H1 (cell line): ENCODE results near the gene DPT. TPM values are rescaled to one million over a fixed set of nuclear protein-coding genes. Genes with fewer than 3 reads are reported as not detected.

Experiments used
- CTCF ChIA-PET: fragments of 300-600 bp; sonication (Branson Sonifier 250); formaldehyde crosslinking; loops from one replicate; lab custom pipeline; 2021; ENCODE audit not compliant: partially characterized antibody; lab: Charles Lee
- POLR2A ChIA-PET: fragments of 300-600 bp; sonication (Branson Sonifier 250); formaldehyde crosslinking; loops from one replicate; lab custom pipeline; 2021; ENCODE audit warnings: inconsistent platforms; ENCODE audit not compliant: partially characterized antibody; lab: Charles Lee
- DNase-seq, 2 experiments: peaks; one replicate each; pipeline versions ENCODE4 v3.0.0 to v3.0.0-alpha.2; 2010 to 2022; ENCODE audit warnings: low spot score in 2 of 2, low read depth in 1 of 2, mixed read lengths in 1 of 2
- FAIRE-seq: peaks from 2 replicates; lab custom pipeline; 2011; peaks lifted over from hg19 to GRCh38; lab: Jason Lieb, UNC
- H2AFZ ChIP-seq: 2 replicates; pipeline ENCODE4 v1.8.1; 2012; ENCODE audit warnings: low read length, inconsistent platforms
- H2AK5ac ChIP-seq: 2 replicates; pipeline ENCODE4 v1.6.1; 2013; ENCODE audit warnings: low read depth, low read length
- H2BK120ac ChIP-seq: replicated peaks from 2 replicates; pipeline ENCODE3; 2013; ENCODE audit warnings: low read depth, low read length, inconsistent platforms
- H2BK12ac ChIP-seq: 2 replicates; pipeline ENCODE4 v1.6.1; 2013; ENCODE audit warnings: low read depth, low read length
- H2BK15ac ChIP-seq: 2 replicates; pipeline ENCODE4 v1.6.1; 2013; ENCODE audit warnings: low read length
- H2BK20ac ChIP-seq: 2 replicates; pipeline ENCODE4 v1.6.1; 2013; ENCODE audit warnings: low read length
- H2BK5ac ChIP-seq: 2 replicates; pipeline ENCODE4 v1.6.1; 2013; ENCODE audit warnings: low read depth, low read length
- H3K14ac ChIP-seq: 2 replicates; pipeline ENCODE4 v1.6.1; 2013; ENCODE audit warnings: inconsistent platforms; ENCODE audit not compliant: insufficient read length
- H3K18ac ChIP-seq: 2 replicates; pipeline ENCODE4 v1.6.1; 2013; ENCODE audit warnings: low read length; ENCODE audit errors: extremely low read depth
- H3K23ac ChIP-seq: 2 replicates; pipeline ENCODE4 v1.6.1; 2013; ENCODE audit warnings: inconsistent platforms; ENCODE audit not compliant: insufficient read length
- H3K23me2 ChIP-seq: 2 replicates; pipeline ENCODE4 v1.6.1; 2013; ENCODE audit warnings: low read depth, low read length
- H3K27ac ChIP-seq: 2 replicates; pipeline ENCODE4 v1.6.1; 2011; ENCODE audit warnings: low read depth, low read length, inconsistent platforms
- H3K27me3 ChIP-seq, 4 experiments: replicated peaks in 1 of 4; 1 replicate in 1 of 4; 2 replicates in 3 of 4; pipeline versions ENCODE4 v1.6.1 to v1.8.1; 2011 to 2013; ENCODE audit warnings: low read length in 3 of 4, mild to moderate bottlenecking in 3 of 4, inconsistent platforms in 2 of 4, mixed read lengths in 2 of 4, moderate library complexity in 1 of 4; ENCODE audit not compliant: control insufficient read depth in 3 of 4, insufficient read depth in 3 of 4; ENCODE audit errors: extremely low read depth in 1 of 4
- H3K36me3 ChIP-seq, 4 experiments: 2 replicates each; pipeline versions ENCODE4 v1.6.1 to v1.8.1; 2011 to 2013; ENCODE audit warnings: mild to moderate bottlenecking in 4 of 4, low read length in 3 of 4, moderate library complexity in 2 of 4, control low read depth in 1 of 4, inconsistent platforms in 1 of 4; ENCODE audit not compliant: insufficient read depth in 4 of 4, control insufficient read depth in 2 of 4
- H3K4ac ChIP-seq: replicated peaks from 2 replicates; pipeline ENCODE3; 2013; ENCODE audit warnings: low read length, low read depth, mixed read lengths, inconsistent platforms; ENCODE audit not compliant: insufficient read length
- H3K4me1 ChIP-seq, 4 experiments: replicated peaks in 1 of 4; 1 replicate in 1 of 4; 2 replicates in 3 of 4; pipeline versions ENCODE4 v1.6.1 to v1.8.1; 2011 to 2013; ENCODE audit warnings: low read length in 3 of 4, inconsistent platforms in 2 of 4, mixed read lengths in 1 of 4; ENCODE audit not compliant: insufficient read depth in 4 of 4, control insufficient read depth in 3 of 4
- H3K4me2 ChIP-seq, 2 experiments: 2 replicates each; pipeline versions ENCODE4 v1.6.1 to v1.8.1; 2011 to 2013; ENCODE audit warnings: low read depth in 2 of 2, low read length in 2 of 2, control low read depth in 1 of 2, inconsistent platforms in 1 of 2, mild to moderate bottlenecking in 1 of 2; ENCODE audit not compliant: insufficient read depth in 1 of 2
- H3K4me3 ChIP-seq, 4 experiments: fragments of 200-600, 300-600 bp in 1 of 4; sonication (generic), shearing (Covaris generic), sonication (Bioruptor Twin) in 1 of 4; 2 replicates each; pipeline versions ENCODE4 v1.5.1 to v1.8.1; 2011 to 2016; ENCODE audit warnings: low read length in 4 of 4, low read depth in 3 of 4, control low read depth in 2 of 4, inconsistent platforms in 2 of 4, mild to moderate bottlenecking in 2 of 4, mixed read lengths in 1 of 4, moderate library complexity in 1 of 4; ENCODE audit not compliant: insufficient read depth in 2 of 4; ENCODE audit errors: extremely low read depth in 1 of 4
- H3K56ac ChIP-seq: replicated peaks from 2 replicates; pipeline ENCODE3; 2013; ENCODE audit warnings: low read depth, mild to moderate bottlenecking, mixed read lengths, low read length, inconsistent platforms; ENCODE audit not compliant: insufficient read length
- H3K79me1 ChIP-seq: 2 replicates; pipeline ENCODE4 v1.6.1; 2013; ENCODE audit warnings: low read depth, low read length, control low read depth
- H3K79me2 ChIP-seq, 2 experiments: 2 replicates each; pipeline versions ENCODE4 v1.6.1 to v1.8.1; 2012 to 2013; ENCODE audit warnings: low read length in 2 of 2, mild to moderate bottlenecking in 2 of 2, inconsistent platforms in 1 of 2; ENCODE audit not compliant: insufficient read depth in 2 of 2, control insufficient read depth in 1 of 2
- H3K9ac ChIP-seq, 4 experiments: replicated peaks in 1 of 4; 1 replicate in 1 of 4; 2 replicates in 3 of 4; pipeline versions ENCODE4 v1.6.1 to v1.8.1; 2011 to 2013; ENCODE audit warnings: low read depth in 3 of 4, low read length in 3 of 4, control low read depth in 2 of 4, mild to moderate bottlenecking in 2 of 4, moderate library complexity in 2 of 4, inconsistent platforms in 1 of 4; ENCODE audit errors: extremely low read depth in 1 of 4
- H3K9me3 ChIP-seq, 2 experiments: 2 replicates each; pipeline versions ENCODE4 v1.6.1 to v1.8.1; 2012 to 2013; ENCODE audit warnings: mild to moderate bottlenecking in 2 of 2, moderate library complexity in 2 of 2, control low read depth in 1 of 2, inconsistent platforms in 1 of 2, low read depth in 1 of 2, low read length in 1 of 2, mixed read lengths in 1 of 2; ENCODE audit not compliant: insufficient read depth in 2 of 2
- H4K20me1 ChIP-seq, 2 experiments: replicated peaks in 1 of 2; 2 replicates each; pipeline versions ENCODE3 to v1.8.1; 2011 to 2013; ENCODE audit warnings: inconsistent platforms in 2 of 2, low read length in 2 of 2, mild to moderate bottlenecking in 1 of 2; ENCODE audit not compliant: insufficient read depth in 2 of 2, control insufficient read depth in 1 of 2
- H4K5ac ChIP-seq: 2 replicates; pipeline ENCODE4 v1.6.1; 2013; ENCODE audit warnings: low read length, low read depth, mixed read lengths, inconsistent platforms; ENCODE audit not compliant: insufficient read length
- H4K8ac ChIP-seq: 2 replicates; pipeline ENCODE4 v1.8.0; 2013; ENCODE audit warnings: mild to moderate bottlenecking, moderate library complexity, low read length, inconsistent platforms; ENCODE audit not compliant: insufficient read depth; ENCODE audit errors: extremely low read depth
- H4K91ac ChIP-seq: replicated peaks from 2 replicates; pipeline ENCODE3; 2013; ENCODE audit warnings: low read length, mixed read lengths, inconsistent platforms; ENCODE audit not compliant: insufficient read length
- ASH2L ChIP-seq: fragments of 200-600, 300-600 bp; sonication (generic); IDR thresholded peaks from one replicate; pipeline ENCODE4 v1.7.1; 2017; ENCODE audit warnings: low read length
- MAFK ChIP-seq: IDR thresholded peaks from 2 replicates; pipeline ENCODE4 v1.6.1; 2012; ENCODE audit warnings: low read depth, mild to moderate bottlenecking, improper control_type of control experiment, low read length
- NANOG ChIP-seq: IDR thresholded peaks from 2 replicates; pipeline ENCODE4 v1.6.1; 2011; ENCODE audit warnings: low read length, low read depth, mild to moderate bottlenecking, inconsistent platforms; ENCODE audit not compliant: insufficient read depth, poor library complexity, severe bottlenecking
- PHF8 ChIP-seq: fragments of 200-600 bp; sonication (generic); conservative IDR thresholded peaks from 2 replicates; pipeline ENCODE4 v1.7.1; 2012; ENCODE audit warnings: low read depth, mild to moderate bottlenecking, inconsistent platforms, low read length, moderate library complexity
- POU5F1 ChIP-seq: IDR thresholded peaks from 2 replicates; pipeline ENCODE4 v1.6.1; 2011; ENCODE audit warnings: low read depth, mild to moderate bottlenecking, low read length, moderate library complexity
- RAD21 ChIP-seq, 2 experiments: IDR thresholded peaks in 1 of 2; conservative IDR thresholded peaks in 1 of 2; 2 replicates each; pipeline ENCODE4 v1.6.1; 2011; ENCODE audit warnings: low read depth in 2 of 2, low read length in 2 of 2, improper control_type of control experiment in 1 of 2, inconsistent platforms in 1 of 2, mild to moderate bottlenecking in 1 of 2, moderate library complexity in 1 of 2
- SIX5 ChIP-seq: IDR thresholded peaks from 2 replicates; pipeline ENCODE4 v1.6.1; 2011; ENCODE audit warnings: mild to moderate bottlenecking, low read depth, low read length
- TAF7 ChIP-seq: optimal IDR thresholded peaks from 2 replicates; pipeline ENCODE3; 2011; ENCODE audit warnings: low read depth, mild to moderate bottlenecking, inconsistent platforms, low read length, moderate library complexity, borderline replicate concordance
- TBP ChIP-seq: IDR thresholded peaks from 2 replicates; pipeline ENCODE4 v1.6.1; 2011; ENCODE audit warnings: low read depth, low read length, improper control_type of control experiment
- YY1 ChIP-seq: IDR thresholded peaks from 2 replicates; pipeline ENCODE4 v1.6.1; 2011; ENCODE audit warnings: low read depth, mild to moderate bottlenecking, low read length
- WGBS, 2 experiments: shearing (Covaris generic) in 1 of 2; methylation state at CpG; one replicate each; pipeline versions ENCODE4 v1.1.6 to v1.1.7; 2013 to 2015; ENCODE audit warnings: low lambda C conversion rate in 2 of 2, mixed read lengths in 2 of 2, inconsistent platforms in 1 of 2, low coverage in 1 of 2, missing lambda C conversion rate in 1 of 2; ENCODE audit not compliant: insufficient replicate concordance in 2 of 2, insufficient coverage in 1 of 2, insufficient read length in 1 of 2; ENCODE audit errors: extremely low coverage in 1 of 2, missing lambda C conversion rate in 1 of 2; 5-methylcytosine and 5-hydroxymethylcytosine counted together
- polyA plus RNA-seq, 7 experiments: library from polyadenylated mRNA; depleted of rRNA in 3 of 7; stranded (reverse) in 5 of 7; unstranded in 2 of 7; fragments of >200 nt in 5 of 7; fragments of 200-250 nt in 2 of 7; gene quantifications; 1 replicate in 5 of 7; 2 replicates in 1 of 7; 4 replicates in 1 of 7; pipeline versions ENCODE4 v1.2.1 to v1.2.3, GENCODE V29; 2011 to 2013; ENCODE audit warnings: missing spikeins in 2 of 7, mixed read lengths in 2 of 7
- total RNA-seq: library from RNA; stranded (reverse); fragmentation: NEBNext Ultra II Directional; extraction: Animal tissue kit (Norgen Biotek cat#: 25700); gene quantifications from 2 replicates; pipeline ENCODE4 v1.2.1, GENCODE V29; 2021
- TF ChIP-seq, protein P1 (sequence below): IDR thresholded peaks from 2 replicates; pipeline ENCODE4 v1.6.1; 2012; ENCODE audit warnings: inconsistent platforms

DPT gene
- total and polyA plus RNA-seq, 2 of the 8 experiments (the other 6 are each of a cell fraction or from before 2014, with no cell fraction given), result not detected

DNA sequence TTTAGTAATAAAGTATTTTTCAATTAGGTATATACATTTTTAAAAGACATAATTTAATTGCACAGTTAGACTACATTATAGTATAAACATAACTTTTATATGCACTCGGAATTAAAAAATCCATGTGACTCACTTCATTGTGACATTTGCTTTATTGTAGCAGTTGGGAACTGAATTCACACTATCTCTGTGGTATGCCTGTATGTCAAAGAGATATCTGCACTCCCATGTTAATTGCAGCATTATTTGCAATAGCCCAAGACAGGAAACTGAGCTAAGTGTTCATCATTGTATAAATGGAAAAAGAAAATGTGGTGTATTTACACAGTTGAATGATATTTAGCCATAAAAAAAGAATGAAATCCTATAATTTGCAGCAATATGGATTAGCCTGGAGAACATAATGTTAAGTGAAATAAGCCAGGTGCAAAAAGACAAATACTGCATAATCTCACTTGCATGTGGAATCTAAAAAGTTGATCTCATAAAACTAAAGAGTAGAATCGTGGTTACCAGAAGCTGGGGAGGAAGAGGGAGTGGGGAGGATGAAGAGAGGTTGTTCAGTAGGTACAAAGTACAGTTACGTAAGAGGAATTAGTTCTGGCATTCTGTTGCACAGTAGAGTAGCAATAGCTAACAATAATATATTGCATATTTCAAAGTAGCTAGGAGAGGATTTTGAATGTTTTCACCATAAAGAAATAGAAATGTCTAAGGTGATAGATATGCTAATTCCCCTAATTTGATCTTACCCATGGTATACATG, 64.8 kb downstream of the DPT start:
- no peaks in the 10 kb centered on the region for H3K4me1 ChIP-seq
- H3K4ac ChIP-seq, result no peak overlapping the region
- 73% methylated on average over 3 of the region's 3 CpGs; no CpG with 5 or more reads in 1 of the 2 experiments for WGBS, 2 experiments
- no peaks in the 10 kb centered on the region for H3K79me1 ChIP-seq
- H3K23me2 ChIP-seq, result no peaks in the 10 kb centered on the region
- no peak overlapping the region for H2BK15ac ChIP-seq
- no peaks in the 10 kb centered on the region for H3K27me3 ChIP-seq
- no peak overlapping the region for H2BK5ac ChIP-seq
- H4K20me1 ChIP-seq, result no peaks in the 10 kb centered on the region
- no peak overlapping the region for H4K8ac ChIP-seq
- no peak overlapping the region for H4K5ac ChIP-seq
- no peak overlapping the region for H2BK12ac ChIP-seq
- no peak overlapping the region for H3K9ac ChIP-seq
- no peak overlapping the region for H2AFZ ChIP-seq
- no peak overlapping the region for H2BK120ac ChIP-seq
- H3K36me3 ChIP-seq, result no peaks in the 10 kb centered on the region
- TF ChIP-seq POU5F1, result no peak
- TF ChIP-seq YY1, result no peak
- TF ChIP-seq PHF8, result no peak
- no peak for TF ChIP-seq MAFK
- TF ChIP-seq RAD21 (IDR thresholded peaks at IDR 0.05 in 1 of 2, conservative IDR thresholded peaks at IDR 0.05 in 1 of 2; ENCODE audit: low read depth in 2 of 2, low read length in 2 of 2), result no peak
- TF ChIP-seq NANOG, result no peak
- TF ChIP-seq ASH2L, result no peak
- TF ChIP-seq SIX5, result no peak
- TF ChIP-seq, protein P1, sequence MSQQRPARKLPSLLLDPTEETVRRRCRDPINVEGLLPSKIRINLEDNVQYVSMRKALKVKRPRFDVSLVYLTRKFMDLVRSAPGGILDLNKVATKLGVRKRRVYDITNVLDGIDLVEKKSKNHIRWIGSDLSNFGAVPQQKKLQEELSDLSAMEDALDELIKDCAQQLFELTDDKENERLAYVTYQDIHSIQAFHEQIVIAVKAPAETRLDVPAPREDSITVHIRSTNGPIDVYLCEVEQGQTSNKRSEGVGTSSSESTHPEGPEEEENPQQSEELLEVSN, result no peak
- no peak for TF ChIP-seq TBP
- no peak for TF ChIP-seq TAF7
- TF ChIP-seq, all 59 proteins: peak for 0
- H2AK5ac ChIP-seq, result no peak overlapping the region
- no peak for DNase-seq
- no peak overlapping the region for H3K56ac ChIP-seq
- FAIRE-seq, result no peak
- no peak overlapping the region for H2BK20ac ChIP-seq
- H3K18ac ChIP-seq, result no peak overlapping the region
- H3K4me2 ChIP-seq, result no peak overlapping the region
- H4K91ac ChIP-seq, result no peak overlapping the region
- no peaks in the 10 kb centered on the region for H3K79me2 ChIP-seq
- no peak overlapping the region for H3K23ac ChIP-seq
- no peak overlapping the region for H3K14ac ChIP-seq
- no peak overlapping the region for H3K27ac ChIP-seq
- H3K9me3 ChIP-seq, result no peaks in the 10 kb centered on the region
- H3K4me3 ChIP-seq, result no peak overlapping the region
- POLR2A ChIA-PET, result no interaction called here
- CTCF ChIA-PET, result no interaction called here
